Right ventricle myocardium superior (tissue), 1 donor: ENCODE results near the gene PAK2. TPM values are rescaled to one million over a fixed set of nuclear protein-coding genes. Genes with fewer than 3 reads are reported as not detected.
"Not testable (repeated sequence)": the region's sequence is repeated elsewhere in the genome, so short reads cannot be mapped to it uniquely, and the experiment has no call there.

ENCODE experiments used
- ATAC-seq: fragments of 200-7000 bp; cut with Tn5 transposase; one replicate; pipeline ENCODE4 v1.9.1; 2020; ENCODE audit warnings: mild to moderate bottlenecking; ENCODE audit not compliant: poor library complexity
- DNase-seq: peaks from one replicate; pipeline ENCODE4 v3.0.0-alpha.2; 2020
- intact Hi-C: fragments of 100-400 bp; cut with DNase I; formaldehyde crosslinking; loops from one replicate; pipeline ENCODE4 v1.11.2; 2022
- long read RNA-seq: library from polyadenylated mRNA; unstranded; transcript quantifications from one replicate; pipeline ENCODE4 v2.0.0, GENCODE V29; 2021
- total RNA-seq: library from RNA; stranded (reverse); fragmentation: NEBNext Ultra II Directional; extraction: Animal tissue kit (Norgen Biotek cat#: 25700); gene quantifications from one replicate; pipeline ENCODE4 v1.2.1, GENCODE V29; 2021
- donor health status: DM: no; HTN: yes; CAD: no; lungs with severe emphysema.

Gene PAK2
- 40.6 TPM for total RNA-seq
- long read RNA-seq, full-length matches to known transcripts, result 43 of 59 reads
- long read RNA-seq, partial matches to known transcripts, result 9 of 59 reads
- long read RNA-seq, other reads (novel, unspliced or antisense), result 7 of 59 reads

- DNase-seq, result peak; percentile 96
- intact Hi-C loops, result no loop called here
- peak; percentile 98 for ATAC-seq
Observed at GRCh38 chr3:196739671-196740480, at the start of gene PAK2. TSS of gene PAK2 (plus strand) at chr3:196739857. CDS start at chr3:196782647, 42,790 bp downstream.

DNA sequence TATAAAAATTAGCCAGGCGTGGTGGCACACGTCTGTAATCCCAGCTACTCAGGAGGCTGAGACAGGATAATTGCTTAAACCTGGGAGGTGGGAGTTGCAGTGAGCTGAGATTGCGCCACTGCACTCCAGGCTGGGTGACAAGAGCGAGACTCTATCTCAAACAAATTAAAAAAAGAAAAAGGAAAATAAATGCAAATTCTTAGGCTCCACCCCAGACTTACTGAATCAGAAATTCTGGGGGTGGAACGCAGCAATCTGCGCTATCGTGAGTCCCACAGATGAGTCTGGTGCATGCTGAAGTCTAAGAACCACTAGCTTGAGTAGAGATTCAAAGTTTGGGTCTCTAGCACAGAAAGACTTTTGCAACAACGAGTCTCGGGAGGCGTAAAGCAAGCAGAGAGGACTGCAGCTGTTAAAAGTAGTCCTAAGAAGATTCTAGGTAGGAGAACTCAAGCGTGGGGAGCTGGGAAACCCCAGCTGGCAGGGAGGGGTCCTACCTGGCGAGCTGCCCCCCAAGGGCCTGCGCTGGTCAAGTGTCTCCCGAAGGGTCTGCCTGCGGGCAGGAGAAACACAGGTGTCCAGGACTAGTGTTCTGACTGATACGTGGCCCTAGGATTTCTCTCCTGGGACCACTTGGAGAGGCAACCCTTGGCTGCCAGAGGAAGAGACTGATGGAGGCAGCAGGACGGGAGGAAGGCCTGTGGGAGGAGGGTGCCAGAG lies 49.6 kb upstream of the PAK2 start:
- intact Hi-C loops, result loop anchor here (5.0 to 10.0 kb wide), 2 partner anchors 83 to 145 kb away; no protein-coding TSS in a partner anchor
- DNase-seq (no peak), ATAC-seq (no peak)

DNA sequence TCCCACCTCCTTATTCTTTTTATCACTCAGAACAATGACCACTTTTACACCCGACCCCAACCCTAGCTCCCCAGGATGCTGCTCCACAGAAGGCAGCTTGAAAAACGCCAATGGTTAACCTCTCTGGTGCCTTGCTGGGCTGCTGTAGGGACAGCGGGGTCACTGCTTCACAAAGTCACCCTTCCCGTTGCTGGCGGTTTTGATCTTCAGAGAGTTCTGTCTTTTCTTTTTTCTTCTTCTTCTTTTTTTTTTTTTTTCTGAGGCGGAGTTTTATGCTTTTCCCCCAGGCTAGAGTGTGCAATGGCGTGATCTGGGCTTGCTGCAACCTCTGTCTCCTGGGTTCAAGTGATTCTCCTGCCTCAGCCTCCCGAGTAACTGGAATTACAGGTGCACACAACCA lies 48.3 kb upstream of the PAK2 start:
- intact Hi-C loops, result no loop called here
- DNase-seq (no peak), ATAC-seq (no peak)

GRCh38 chr3:196694202-196694638 lies 45.4 kb upstream of the PAK2 start:
- ATAC-seq (no peak), DNase-seq (no peak)
- intact Hi-C loops, result no loop called here

DNA sequence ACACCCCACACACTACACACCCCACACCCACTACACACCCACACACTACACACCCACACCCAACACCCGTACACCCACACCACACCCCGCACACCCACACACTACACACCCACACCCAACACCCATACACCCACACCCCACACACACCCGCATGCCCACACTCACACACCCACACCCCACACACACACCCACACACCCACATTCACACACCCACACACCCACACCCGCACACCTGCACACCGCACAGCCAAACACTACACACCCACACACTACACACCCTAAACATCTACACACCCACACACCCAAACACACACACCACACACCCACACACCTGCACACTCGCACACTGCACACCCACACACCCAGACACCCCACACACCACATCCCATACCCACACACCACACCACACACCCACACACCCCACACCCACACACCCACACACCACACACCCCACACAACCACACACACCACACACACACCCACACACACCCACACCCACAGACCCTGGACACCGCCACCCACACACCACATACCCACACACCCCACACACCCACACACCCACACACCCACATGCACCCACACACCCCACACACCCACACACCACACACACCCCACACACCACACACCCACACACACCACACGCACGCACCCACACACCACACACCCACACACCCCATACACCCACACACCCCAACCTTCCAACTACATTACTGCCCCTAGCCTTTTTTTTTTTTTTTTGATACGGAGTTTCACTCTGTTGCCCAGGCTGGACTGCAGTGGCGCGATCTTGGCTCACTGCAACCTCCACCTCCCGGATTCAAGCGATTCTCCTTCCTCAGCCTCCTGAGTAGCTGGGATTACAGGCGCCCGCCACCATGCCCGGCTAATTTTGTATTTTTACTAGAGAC lies 44.5 kb upstream of the PAK2 start:
- ATAC-seq (no peak), DNase-seq (no peak)
- intact Hi-C loops, result no loop called here

DNA sequence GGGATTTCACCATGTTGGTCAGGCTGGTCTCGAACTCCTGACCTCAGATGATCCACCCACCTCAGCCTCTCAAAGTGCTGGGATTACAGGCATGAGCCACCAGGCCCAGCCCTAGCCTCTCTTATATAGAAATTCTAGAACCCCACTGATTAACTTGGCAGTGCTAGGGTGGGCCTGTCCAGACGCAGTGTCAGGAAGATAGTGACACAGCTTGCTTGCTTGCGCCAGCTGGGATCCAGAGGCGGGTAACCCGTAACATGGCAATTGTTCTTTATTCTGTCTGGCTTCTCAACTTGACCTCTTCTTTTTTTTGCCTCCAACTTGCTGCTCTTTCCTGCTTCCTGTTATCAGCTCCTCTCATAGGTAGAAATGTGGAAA lies 43.8 kb upstream of the PAK2 start:
- ATAC-seq, result no peak
- DNase-seq, result no peak
- intact Hi-C loops, result no loop called here

GRCh38 chr3:196697270-196697669 lies 42.4 kb upstream of the PAK2 start:
- DNase-seq (no peak), ATAC-seq (no peak)
- intact Hi-C loops, result no loop called here

DNA sequence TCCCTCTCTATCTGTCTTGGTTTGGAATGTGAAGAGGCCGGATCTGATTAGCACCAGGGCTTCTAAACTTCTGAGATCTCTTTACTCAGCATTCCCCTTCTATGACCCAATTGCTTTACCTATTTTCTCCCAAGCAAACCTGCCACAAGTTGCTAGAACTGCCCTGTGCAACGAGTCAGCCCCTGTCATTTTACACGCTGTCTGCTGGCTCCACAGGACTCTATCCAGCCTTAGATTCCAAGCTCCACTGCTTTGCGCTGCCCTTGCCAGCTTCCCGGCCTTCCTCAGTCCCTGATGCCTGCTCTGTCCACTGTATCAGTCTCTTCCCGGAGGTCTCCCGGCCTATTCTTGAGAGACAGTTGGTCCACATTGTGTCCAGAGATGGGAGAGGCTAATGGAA lies 39.9 kb upstream of the PAK2 start:
- ATAC-seq, result no peak

GRCh38 chr3:196700801-196701200 lies 38.9 kb upstream of the PAK2 start:
- DNase-seq (no peak), ATAC-seq (no peak)
- intact Hi-C loops, result no loop called here

More for the DNA sequence above, 39.9 kb upstream of the PAK2 start:
- no peak for DNase-seq
- intact Hi-C loops, result no loop called here

DNA sequence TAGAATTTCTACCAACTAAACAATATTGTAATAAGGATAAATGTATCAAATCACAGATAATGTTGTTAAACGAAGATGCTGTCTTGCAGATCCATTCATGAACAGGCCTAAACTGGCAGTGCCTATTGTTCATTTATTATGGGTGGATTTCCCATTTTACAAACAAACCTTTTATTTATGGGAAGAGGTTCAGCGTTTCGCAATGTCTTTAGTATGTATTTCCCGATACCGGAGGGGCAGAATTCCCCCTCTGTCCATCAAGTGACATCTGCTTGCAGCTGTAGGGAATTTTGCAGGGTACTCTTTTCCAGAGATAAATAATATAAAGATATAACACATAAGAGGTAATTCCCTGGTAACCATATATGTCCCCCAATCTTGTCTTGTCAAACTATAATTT lies 33.3 kb upstream of the PAK2 start:
- DNase-seq (no peak), ATAC-seq (no peak)
- intact Hi-C loops, result no loop called here

GRCh38 chr3:196706731-196707130 lies 32.9 kb upstream of the PAK2 start:
- ATAC-seq (no peak), DNase-seq (no peak)
- intact Hi-C loops, result no loop called here

- intact Hi-C loops, result no loop called here
- no peak for ATAC-seq
- no peak for DNase-seq
Observed at GRCh38 chr3:196707566-196707965, 32.1 kb upstream of the PAK2 start.

GRCh38 chr3:196708467-196708866 lies 31.2 kb upstream of the PAK2 start:
- DNase-seq, result no peak
- intact Hi-C loops, result no loop called here
- no peak for ATAC-seq

DNA sequence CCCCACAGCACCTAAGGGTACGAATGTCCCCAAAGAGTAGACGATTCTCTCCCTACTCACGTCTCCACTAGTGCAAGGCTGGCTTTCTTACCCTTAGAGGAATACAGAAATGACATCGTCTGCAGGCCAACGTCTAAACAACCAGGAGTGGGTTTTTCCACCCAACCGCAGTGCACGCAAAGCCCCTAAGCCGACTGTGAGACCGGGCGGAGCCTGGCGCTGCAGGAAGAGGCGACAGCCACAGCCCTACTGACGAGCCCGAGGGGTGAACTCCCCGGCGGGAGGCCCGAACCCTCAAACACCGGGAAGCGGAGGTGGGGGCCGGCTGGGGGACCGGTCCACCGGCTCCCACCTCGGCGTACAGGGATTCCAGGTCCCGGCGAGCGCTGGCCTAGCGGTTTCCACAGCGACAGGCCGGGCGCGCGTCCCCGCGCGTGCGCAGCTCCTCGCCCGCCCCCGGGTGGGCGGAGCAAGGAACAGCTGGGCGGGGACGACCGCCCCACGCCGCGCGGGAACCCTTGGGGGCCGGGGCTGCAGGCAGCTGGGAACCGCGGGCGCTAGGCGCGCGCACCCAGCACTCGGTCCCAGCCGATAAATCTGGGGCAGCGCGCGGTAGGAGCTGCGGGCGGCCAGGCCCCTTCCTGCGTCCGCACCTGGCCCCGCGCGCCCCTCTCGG lies 27.7 kb upstream of the PAK2 start, which contains the start of the genes CEP19 and PIGX:
Gene CEP19, minus strand, starts transcription at position 413 of the 676 bp plus-strand sequence. CDS start 3,593 bp downstream, outside the sequence.
Gene PIGX, plus strand, starts transcription at position 540 of the 676 bp plus-strand sequence.
- intact Hi-C loops, result no loop called here
- ATAC-seq, result peak; percentile 99
- DNase-seq, result peak; percentile 91

DNA sequence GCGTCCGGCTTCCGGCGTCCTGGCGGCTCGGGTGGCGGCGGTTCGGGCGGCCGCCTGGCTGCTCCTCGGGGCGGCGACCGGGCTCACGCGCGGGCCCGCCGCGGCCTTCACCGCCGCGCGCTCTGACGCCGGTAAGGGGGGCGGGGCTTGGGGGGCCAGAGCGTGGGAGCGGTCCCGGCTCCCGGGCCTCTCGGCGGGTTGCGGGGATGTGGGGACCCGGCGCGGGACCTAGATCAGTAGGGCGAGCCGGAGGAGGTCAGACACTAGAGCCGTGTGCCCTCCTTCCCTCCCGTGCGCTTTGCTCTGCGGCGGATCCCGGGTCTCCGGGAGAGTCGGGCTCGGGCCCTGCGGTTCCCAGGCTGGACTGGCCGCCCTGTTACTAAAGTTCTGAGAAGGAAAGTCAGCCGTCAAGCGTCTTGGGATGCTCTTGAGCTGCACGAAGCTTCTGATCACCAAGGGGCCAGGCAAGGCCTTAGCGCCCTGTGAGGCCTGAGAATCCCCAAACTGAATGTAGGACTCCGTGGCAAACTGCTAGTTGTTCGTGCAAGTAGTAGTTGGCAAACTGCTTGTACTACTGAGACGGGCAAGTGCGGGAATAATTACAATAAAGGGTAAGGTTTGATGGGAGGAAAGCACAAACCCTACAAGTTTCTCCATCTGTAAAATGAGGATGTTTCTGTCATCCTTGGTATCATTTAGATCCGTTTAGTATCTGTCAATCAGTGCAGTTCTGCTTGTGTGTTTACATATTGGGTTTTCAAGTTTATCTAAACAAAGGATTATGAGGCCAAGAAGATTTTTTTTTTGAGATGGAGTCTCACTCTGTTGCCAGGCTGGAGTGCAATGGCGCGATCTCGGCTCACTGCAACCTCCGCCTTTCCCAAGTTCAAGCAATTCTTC lies 26.9 kb upstream of the PAK2 start:
- peak; percentile 81 for DNase-seq
- peak; percentile 90 for ATAC-seq
- intact Hi-C loops, result no loop called here

- intact Hi-C loops, ATAC-seq, DNase-seq: not testable (repeated sequence)
Observed at GRCh38 chr3:196717162-196717561, 22.5 kb upstream of the PAK2 start.

GRCh38 chr3:196721097-196721496 lies 18.6 kb upstream of the PAK2 start:
- ATAC-seq (no peak), DNase-seq (no peak)
- intact Hi-C loops, result no loop called here
